ENCODE measurements around the gene PUSL1. TPM values are rescaled to one million over a fixed set of nuclear protein-coding genes. Genes with fewer than 3 reads are reported as not detected.

PUSL1 gene
- 10.1 TPM for polyA plus RNA-seq (2012; ENCODE audit: low read depth, missing spikeins)

- DNase-seq (ENCODE audit: insufficient read length, low spot score) = peak; percentile 99
- peak; percentile 99 for FAIRE-seq
- TF ChIP-seq TAF1 (IDR thresholded peaks at IDR 0.05; ENCODE audit: low read depth, low read length) (no peak), PAX5 (IDR thresholded peaks at IDR 0.05; ENCODE audit: insufficient read depth, low read length, severe bottlenecking) (peak; percentile 72)
Observed at GRCh38 chr1:1307923-1308755, at the start of gene PUSL1, which contains the start of gene ACAP3. TSS of gene PUSL1 (plus strand) at chr1:1308597. CDS start at chr1:1308644, 47 bp downstream. TSS of gene ACAP3 (minus strand) at chr1:1307930. CDS start at chr1:1307815, 115 bp downstream.

- DNase-seq (ENCODE audit: insufficient read length, low spot score) = no peak
- TF ChIP-seq PAX5 (IDR thresholded peaks at IDR 0.05; ENCODE audit: insufficient read depth, low read length, severe bottlenecking) = no peak
- no peak for TF ChIP-seq POU2F2 (IDR thresholded peaks at IDR 0.05; ENCODE audit: low read depth, low read length)
- peak; percentile 47; the same call in 1 of the 2 replicates for TF ChIP-seq POLR2A (IDR thresholded peaks at IDR 0.05; ENCODE audit: low read depth, low read length)
- TF ChIP-seq POLR2AphosphoS5 (IDR thresholded peaks at IDR 0.05; ENCODE audit: low read depth, low read length) = peak; percentile 47; the same call in 1 of the 2 replicates
- no peak for TF ChIP-seq TAF1 (IDR thresholded peaks at IDR 0.05; ENCODE audit: low read depth, low read length)
- no peak for TF ChIP-seq SPI1 (IDR thresholded peaks at IDR 0.05; ENCODE audit: low read depth, low read length)
- peak; percentile 84 for FAIRE-seq
Observed at GRCh38 chr1:1259119-1259488, 49.3 kb upstream of the PUSL1 start.

- no peak for DNase-seq (ENCODE audit: insufficient read length, low spot score)
- TF ChIP-seq PAX5 (IDR thresholded peaks at IDR 0.05; ENCODE audit: insufficient read depth, low read length, severe bottlenecking) = no peak
- TF ChIP-seq POLR2AphosphoS5 (IDR thresholded peaks at IDR 0.05; ENCODE audit: low read depth, low read length) = no peak
- TF ChIP-seq TAF1 (IDR thresholded peaks at IDR 0.05; ENCODE audit: low read depth, low read length) = no peak
- no peak for TF ChIP-seq POU2F2 (IDR thresholded peaks at IDR 0.05; ENCODE audit: low read depth, low read length)
- no peak for TF ChIP-seq SPI1 (IDR thresholded peaks at IDR 0.05; ENCODE audit: low read depth, low read length)
- TF ChIP-seq POLR2A (IDR thresholded peaks at IDR 0.05; ENCODE audit: low read depth, low read length) = no peak
- no peak for FAIRE-seq
Observed at GRCh38 chr1:1259540-1259939, 48.9 kb upstream of the PUSL1 start.

GRCh38 chr1:1259951-1260600 is 48.3 kb upstream of the PUSL1 start:
- no peak for TF ChIP-seq TAF1 (IDR thresholded peaks at IDR 0.05; ENCODE audit: low read depth, low read length)
- TF ChIP-seq SPI1 (IDR thresholded peaks at IDR 0.05; ENCODE audit: low read depth, low read length) = peak; percentile 86
- FAIRE-seq (no peak), DNase-seq (ENCODE audit: insufficient read length, low spot score) (no peak)

- DNase-seq (ENCODE audit: insufficient read length, low spot score) = no peak
- TF ChIP-seq PAX5 (IDR thresholded peaks at IDR 0.05; ENCODE audit: insufficient read depth, low read length, severe bottlenecking) (no peak), POU2F2 (IDR thresholded peaks at IDR 0.05; ENCODE audit: low read depth, low read length) (no peak), POLR2AphosphoS5 (IDR thresholded peaks at IDR 0.05; ENCODE audit: low read depth, low read length) (no peak), SPI1 (IDR thresholded peaks at IDR 0.05; ENCODE audit: low read depth, low read length) (no peak), POLR2A (IDR thresholded peaks at IDR 0.05; ENCODE audit: low read depth, low read length) (no peak), TAF1 (IDR thresholded peaks at IDR 0.05; ENCODE audit: low read depth, low read length) (no peak)
- FAIRE-seq = no peak
Observed at GRCh38 chr1:1260843-1261560, 47.4 kb upstream of the PUSL1 start.

- DNase-seq (ENCODE audit: insufficient read length, low spot score) (no peak), FAIRE-seq (no peak)
- TF ChIP-seq SPI1 (IDR thresholded peaks at IDR 0.05; ENCODE audit: low read depth, low read length) (no peak), POLR2AphosphoS5 (IDR thresholded peaks at IDR 0.05; ENCODE audit: low read depth, low read length) (no peak), POLR2A (IDR thresholded peaks at IDR 0.05; ENCODE audit: low read depth, low read length) (no peak), POU2F2 (IDR thresholded peaks at IDR 0.05; ENCODE audit: low read depth, low read length) (no peak), PAX5 (IDR thresholded peaks at IDR 0.05; ENCODE audit: insufficient read depth, low read length, severe bottlenecking) (no peak), TAF1 (IDR thresholded peaks at IDR 0.05; ENCODE audit: low read depth, low read length) (no peak)
Observed at GRCh38 chr1:1262071-1262470, 46.3 kb upstream of the PUSL1 start.

GRCh38 chr1:1262758-1263157 is 45.6 kb upstream of the PUSL1 start:
- TF ChIP-seq TAF1 (IDR thresholded peaks at IDR 0.05; ENCODE audit: low read depth, low read length) = no peak
- no peak for TF ChIP-seq SPI1 (IDR thresholded peaks at IDR 0.05; ENCODE audit: low read depth, low read length)
- TF ChIP-seq POLR2AphosphoS5 (IDR thresholded peaks at IDR 0.05; ENCODE audit: low read depth, low read length) = no peak
- TF ChIP-seq POU2F2 (IDR thresholded peaks at IDR 0.05; ENCODE audit: low read depth, low read length) = no peak
- no peak for TF ChIP-seq PAX5 (IDR thresholded peaks at IDR 0.05; ENCODE audit: insufficient read depth, low read length, severe bottlenecking)
- TF ChIP-seq POLR2A (IDR thresholded peaks at IDR 0.05; ENCODE audit: low read depth, low read length) = no peak
- no peak for DNase-seq (ENCODE audit: insufficient read length, low spot score)
- FAIRE-seq = no peak

GRCh38 chr1:1264026-1264425 is 44.4 kb upstream of the PUSL1 start:
- DNase-seq (ENCODE audit: insufficient read length, low spot score) = no peak
- FAIRE-seq = no peak
- TF ChIP-seq TAF1 (IDR thresholded peaks at IDR 0.05; ENCODE audit: low read depth, low read length) = no peak
- no peak for TF ChIP-seq SPI1 (IDR thresholded peaks at IDR 0.05; ENCODE audit: low read depth, low read length)
- TF ChIP-seq POLR2AphosphoS5 (IDR thresholded peaks at IDR 0.05; ENCODE audit: low read depth, low read length) = no peak
- TF ChIP-seq PAX5 (IDR thresholded peaks at IDR 0.05; ENCODE audit: insufficient read depth, low read length, severe bottlenecking) = no peak
- no peak for TF ChIP-seq POU2F2 (IDR thresholded peaks at IDR 0.05; ENCODE audit: low read depth, low read length)
- no peak for TF ChIP-seq POLR2A (IDR thresholded peaks at IDR 0.05; ENCODE audit: low read depth, low read length)

GRCh38 chr1:1264868-1265272 is 43.5 kb upstream of the PUSL1 start:
- DNase-seq (ENCODE audit: insufficient read length, low spot score) (no peak), FAIRE-seq (no peak)
- TF ChIP-seq PAX5 (IDR thresholded peaks at IDR 0.05; ENCODE audit: insufficient read depth, low read length, severe bottlenecking) = no peak
- TF ChIP-seq POU2F2 (IDR thresholded peaks at IDR 0.05; ENCODE audit: low read depth, low read length) = no peak
- no peak for TF ChIP-seq TAF1 (IDR thresholded peaks at IDR 0.05; ENCODE audit: low read depth, low read length)
- TF ChIP-seq POLR2AphosphoS5 (IDR thresholded peaks at IDR 0.05; ENCODE audit: low read depth, low read length) = no peak
- TF ChIP-seq POLR2A (IDR thresholded peaks at IDR 0.05; ENCODE audit: low read depth, low read length) = no peak
- no peak for TF ChIP-seq SPI1 (IDR thresholded peaks at IDR 0.05; ENCODE audit: low read depth, low read length)
